HG03108 (cell line): ENCODE measurements around the gene ARF4.
A peak's percentile ranks its signal among the peaks of the same experiment; 100 is the strongest.

ENCODE experiments used
- ATAC-seq: cut with Tn5 transposase; IDR thresholded peaks from one replicate; pipeline ENCODE4 v1.9.1; 2021; ENCODE audit warnings: moderate library complexity; ENCODE audit not compliant: unreplicated experiment

Gene ARF4

GRCh38 chr3:57582474-57583168, 14.5 kb downstream of the ARF4 start:
- ATAC-seq = no peak

DNA sequence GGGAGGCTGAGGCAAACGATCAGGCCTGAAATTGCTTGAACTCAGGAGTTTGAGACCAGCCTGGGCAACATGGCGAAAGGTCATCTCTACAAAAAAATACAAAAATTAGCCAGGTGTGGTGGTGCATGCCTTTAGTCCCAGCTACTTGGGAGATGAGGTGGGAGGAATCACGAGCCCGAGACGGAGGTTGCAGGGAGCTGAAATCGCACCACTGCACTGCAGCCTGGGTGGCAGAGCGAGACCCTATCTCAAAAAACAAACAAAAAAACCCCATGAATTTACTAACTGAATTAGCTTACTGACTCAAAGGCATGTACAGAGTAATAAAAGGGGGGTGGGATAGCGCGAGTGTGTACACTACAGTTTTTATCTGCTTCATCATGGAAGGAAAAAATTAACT, 19.3 kb downstream of the ARF4 start:
- no peak for ATAC-seq

DNA sequence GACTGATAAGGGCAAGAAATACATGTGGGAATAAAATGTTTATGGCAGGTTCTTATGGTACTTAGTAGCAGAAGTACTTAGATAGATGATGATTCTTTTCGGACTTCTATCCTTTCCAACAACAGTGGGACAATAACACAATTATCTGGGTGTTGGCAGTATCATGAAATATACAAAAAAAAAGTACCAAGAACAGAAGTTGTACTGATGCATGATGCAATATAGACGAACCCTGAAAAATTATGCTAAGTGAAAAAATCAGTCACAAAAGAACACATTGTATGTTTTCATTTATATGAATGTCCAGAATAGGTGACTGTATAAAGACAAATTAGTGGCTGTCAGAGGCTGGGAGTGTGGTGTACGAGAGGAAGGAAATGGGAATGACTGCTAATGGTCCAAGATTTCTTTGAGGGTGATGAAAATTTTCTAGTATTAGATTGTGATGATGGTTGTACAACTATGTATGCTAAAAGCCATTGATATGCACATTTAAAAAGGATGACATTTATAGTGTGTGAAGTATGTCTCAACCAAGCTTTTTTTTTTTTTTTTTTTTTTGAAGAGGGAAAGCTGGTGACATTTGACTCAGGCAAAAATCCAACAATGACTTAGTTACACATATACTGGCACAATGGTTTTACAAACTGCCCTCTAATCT, 21.0 kb downstream of the ARF4 start:
- ATAC-seq = no peak

- no peak for ATAC-seq
These were observed 25.0 kb downstream of the ARF4 start for GRCh38 chr3:57572096-57572495.

DNA sequence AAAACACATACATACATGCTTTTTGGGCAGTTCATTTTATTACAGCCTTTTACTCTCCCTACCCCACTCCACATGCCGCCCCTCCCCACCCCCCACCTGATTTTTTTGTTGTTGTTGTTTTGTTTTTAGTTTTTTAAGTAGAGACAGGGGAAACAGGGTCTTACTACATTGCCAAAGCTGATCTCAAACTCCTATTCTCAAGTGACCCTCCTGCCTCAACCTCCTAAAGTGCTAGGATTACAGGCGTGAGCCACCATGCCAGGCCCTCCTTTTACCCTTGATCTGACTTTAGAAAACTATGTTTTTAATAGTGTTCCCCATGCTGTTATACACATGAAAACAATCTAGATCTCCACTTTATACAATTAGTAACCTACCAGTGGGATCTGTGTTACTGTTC, 26.3 kb downstream of the ARF4 start:
- ATAC-seq = no peak

- ATAC-seq = no peak
These were observed 27.2 kb downstream of the ARF4 start for GRCh38 chr3:57569859-57570450.

DNA sequence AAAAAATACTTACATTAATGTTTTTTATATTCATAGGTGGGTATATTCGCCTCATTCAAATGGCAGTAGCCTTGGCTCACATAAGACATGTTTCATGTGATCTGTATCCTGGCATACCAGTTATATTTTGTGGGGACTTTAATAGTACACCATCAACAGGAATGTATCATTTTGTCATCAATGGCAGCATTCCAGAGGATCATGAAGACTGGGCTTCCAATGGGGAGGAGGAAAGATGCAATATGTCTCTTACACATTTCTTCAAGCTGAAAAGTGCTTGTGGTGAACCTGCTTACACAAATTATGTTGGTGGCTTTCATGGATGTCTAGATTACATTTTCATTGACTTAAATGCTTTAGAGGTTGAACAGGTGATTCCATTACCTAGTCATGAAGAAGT, 37.6 kb downstream of the ARF4 start:
- no peak for ATAC-seq

DNA sequence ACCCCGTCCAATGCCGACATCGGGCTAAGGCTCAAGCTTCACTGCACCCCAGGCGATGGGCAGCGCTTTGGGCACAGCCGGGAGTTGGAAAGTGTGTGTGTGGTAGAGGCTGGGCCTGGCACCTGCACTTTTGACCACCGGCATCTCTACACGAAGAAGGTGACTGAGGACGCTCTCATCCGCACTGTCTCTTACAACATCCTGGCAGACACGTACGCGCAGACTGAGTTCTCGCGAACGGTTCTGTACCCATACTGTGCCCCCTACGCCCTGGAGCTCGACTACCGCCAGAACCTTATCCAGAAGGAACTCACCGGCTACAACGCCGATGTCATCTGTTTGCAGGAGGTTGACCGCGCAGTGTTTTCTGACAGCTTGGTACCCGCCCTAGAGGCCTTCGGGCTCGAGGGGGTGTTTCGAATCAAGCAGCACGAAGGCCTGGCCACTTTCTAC, 40.0 kb downstream of the ARF4 start:
- no peak for ATAC-seq

GRCh38 chr3:57556459-57557084, 40.6 kb downstream of the ARF4 start:
- ATAC-seq = peak; percentile 5

DNA sequence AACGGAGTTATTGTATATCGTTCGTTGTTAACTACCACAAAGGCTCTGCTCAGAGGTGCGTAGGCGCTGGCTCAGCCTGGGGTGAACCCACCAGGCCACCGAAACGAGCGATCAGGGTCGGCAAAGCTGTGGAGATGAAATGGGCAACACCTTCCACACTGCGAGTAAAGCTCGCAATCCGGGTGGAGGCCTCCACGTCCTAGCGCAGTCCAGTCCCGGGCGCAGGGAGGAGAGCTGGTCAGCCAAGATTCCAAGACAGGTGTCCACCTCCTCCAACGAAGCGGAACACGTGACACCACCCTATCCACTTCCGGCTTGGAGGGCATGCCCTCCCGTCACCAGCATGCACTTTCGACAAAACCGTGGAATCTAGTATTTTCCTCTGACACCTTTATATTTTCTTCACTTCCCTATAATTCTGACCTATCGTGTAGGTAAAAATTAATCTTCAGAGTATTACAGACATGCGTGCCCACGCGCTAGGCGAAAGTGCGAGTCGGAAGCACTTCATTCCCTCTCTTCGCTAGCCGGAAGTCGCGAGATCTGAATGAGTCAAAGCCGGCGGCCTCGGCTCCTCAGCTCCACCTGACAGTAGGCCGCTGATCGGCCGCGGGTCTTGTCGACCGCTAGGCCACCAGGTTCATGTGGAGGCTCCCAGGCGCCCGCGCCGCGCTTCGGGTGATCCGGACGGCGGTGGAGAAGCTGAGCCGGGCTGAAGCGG, 41.2 kb downstream of the ARF4 start, which contains the start of gene PDE12:
PDE12 (plus strand) TSS at position 537 of the 721 bp plus-strand sequence; CDS start at position 643, 106 bp downstream.
- peak; percentile 83 for ATAC-seq

DNA sequence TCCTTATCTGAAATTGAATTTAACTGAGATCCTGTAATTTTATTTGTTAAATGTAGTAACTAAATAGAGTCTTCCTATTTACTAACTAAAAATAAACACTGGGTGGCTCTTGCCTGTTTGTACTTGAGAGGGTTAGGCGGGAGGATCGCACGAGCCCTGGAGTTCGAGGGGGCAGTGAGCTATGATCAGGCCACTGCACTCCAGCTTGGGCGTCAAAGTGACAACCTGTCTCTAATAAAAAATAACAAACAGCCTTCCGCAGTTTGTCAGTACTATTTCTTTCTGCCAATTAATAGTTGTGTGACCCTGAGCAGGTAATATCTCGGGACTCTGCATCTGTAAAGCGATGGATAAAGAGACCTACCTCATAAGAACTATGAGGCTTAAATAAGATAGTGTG, 41.8 kb downstream of the ARF4 start:
- ATAC-seq = no peak

GRCh38 chr3:57546616-57547015, 50.5 kb downstream of the ARF4 start:
- ATAC-seq = no peak

- no peak for ATAC-seq
These were observed 51.4 kb downstream of the ARF4 start for GRCh38 chr3:57545636-57546268.

DNA sequence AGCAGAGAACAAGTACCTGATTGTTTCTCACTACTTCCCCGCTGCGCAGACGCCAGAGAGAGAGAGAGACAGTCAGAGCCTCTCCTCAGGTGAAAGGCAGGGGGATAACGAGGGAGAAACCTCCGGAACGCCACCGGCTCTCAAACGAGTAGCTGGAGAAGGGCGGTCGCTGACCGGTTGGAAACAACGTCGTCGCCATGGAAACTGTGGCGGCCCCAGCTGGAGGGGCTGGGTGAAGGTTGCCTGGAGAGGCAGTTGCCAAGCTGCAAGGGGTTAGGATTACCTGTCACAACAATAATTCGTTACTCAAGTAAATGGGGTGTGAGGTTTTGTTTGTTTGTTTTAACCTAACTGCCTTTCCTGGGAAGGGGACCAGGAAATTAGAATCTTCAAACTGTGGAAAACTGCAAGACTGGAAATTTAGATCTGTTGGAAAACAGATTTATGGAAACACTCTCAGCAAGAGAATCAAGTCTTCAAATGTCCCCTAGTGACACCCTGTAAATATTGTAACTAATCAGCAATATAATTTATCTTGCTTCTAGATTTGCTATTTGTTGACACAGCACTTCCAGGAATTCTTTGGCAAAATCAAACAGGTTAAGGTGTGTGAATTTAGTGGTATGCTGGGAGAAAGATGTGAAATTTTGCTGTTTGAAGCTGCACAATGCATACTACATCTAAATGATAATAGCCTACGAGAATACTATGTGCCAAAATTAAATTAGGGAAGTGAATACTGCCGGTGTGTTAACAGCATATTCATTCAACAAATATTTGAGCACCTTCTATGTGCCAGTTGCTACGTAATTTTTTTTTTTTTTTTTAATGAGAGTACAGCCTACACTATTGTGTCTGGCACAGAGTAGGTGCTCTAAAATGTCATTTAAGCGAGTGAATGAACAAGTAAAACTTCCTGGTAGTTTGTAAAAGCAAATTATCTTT, 52.7 kb downstream of the ARF4 start, which contains the start of gene DNAH12:
DNAH12 (minus strand) TSS at position 164 of the 945 bp plus-strand sequence. CDS start 1,474 bp downstream, outside the sequence.
- ATAC-seq = no peak

- no peak for ATAC-seq
These were observed 58.7 kb downstream of the ARF4 start for GRCh38 chr3:57538465-57538864.

DNA sequence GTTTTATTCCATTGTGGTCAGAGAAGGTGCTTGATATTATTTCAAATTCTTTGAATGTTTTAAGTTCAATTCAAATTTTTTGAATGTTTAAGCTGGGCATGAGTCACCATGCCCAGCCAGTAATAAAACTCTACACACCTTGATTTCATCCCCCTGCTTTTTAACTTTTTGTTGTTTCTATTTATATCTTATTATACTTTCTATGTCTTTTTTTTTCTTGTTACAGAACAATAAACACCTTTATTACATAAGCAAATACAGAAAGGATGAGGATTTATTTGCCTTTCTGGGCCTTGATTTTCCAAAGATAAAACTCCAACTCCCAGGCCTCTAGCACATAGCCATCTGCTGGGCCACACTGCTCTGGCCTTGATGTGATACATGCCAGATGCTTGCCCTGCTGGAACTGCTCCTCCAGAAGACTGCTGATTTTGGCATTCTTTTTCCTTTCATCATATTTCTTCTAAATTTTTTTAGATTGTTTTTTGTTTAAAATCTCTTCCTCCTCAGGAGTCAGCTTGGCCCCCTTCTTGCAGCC, 67.0 kb downstream of the ARF4 start:
- no peak for ATAC-seq
